Stomach (tissue), 4 donors: ENCODE results near the gene VWA2.

Experiments
- EP300 ChIP-seq: sonication (generic); formaldehyde crosslinking; IDR thresholded peaks from one replicate; pipeline ENCODE4 v1.6.1; 2017; ENCODE audit warnings: antibody characterized with exemption
- POLR2A ChIP-seq, 4 donors: fragments of 450-650 bp; IDR thresholded peaks; one replicate each; pipeline ENCODE4 v1.6.1; 2016; ENCODE audit warnings: antibody characterized with exemption in 4 of 4, control low read depth in 2 of 4, mild to moderate bottlenecking in 1 of 4, moderate library complexity in 1 of 4
- TF ChIP-seq, protein P1 (sequence below), 7 experiments: fragments of 450-650 bp in 4 of 7; fragments of 200-600 bp in 3 of 7; sonication (generic) in 3 of 7; IDR thresholded peaks; one replicate each; pipeline ENCODE4 v1.5.1; 2016 to 2019; ENCODE audit warnings: antibody characterized with exemption in 7 of 7, control low read depth in 2 of 7, mild to moderate bottlenecking in 1 of 7

DNA sequence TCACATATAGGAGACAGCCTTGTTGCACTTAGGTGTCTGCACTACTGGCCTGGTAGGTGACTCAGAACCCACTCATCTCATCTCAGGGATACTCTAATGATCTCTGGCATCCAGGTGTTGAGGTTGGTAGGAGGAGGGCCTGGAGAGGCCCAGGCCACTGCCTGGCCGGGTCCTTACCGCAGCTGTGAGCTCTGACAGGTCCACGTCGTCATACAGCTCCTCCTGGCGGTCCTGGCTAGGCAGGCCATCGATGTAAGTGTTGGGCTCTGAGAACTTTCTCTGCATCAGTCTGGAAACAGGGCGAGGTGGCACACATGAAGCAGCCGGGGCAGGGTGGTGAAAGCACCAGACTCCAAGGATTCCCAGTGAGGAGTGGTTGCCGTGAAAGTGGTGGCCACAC, 62.1 kb downstream of the VWA2 start:
- no peak for TF ChIP-seq POLR2A (IDR thresholded peaks at IDR 0.05)
- TF ChIP-seq, protein P1, sequence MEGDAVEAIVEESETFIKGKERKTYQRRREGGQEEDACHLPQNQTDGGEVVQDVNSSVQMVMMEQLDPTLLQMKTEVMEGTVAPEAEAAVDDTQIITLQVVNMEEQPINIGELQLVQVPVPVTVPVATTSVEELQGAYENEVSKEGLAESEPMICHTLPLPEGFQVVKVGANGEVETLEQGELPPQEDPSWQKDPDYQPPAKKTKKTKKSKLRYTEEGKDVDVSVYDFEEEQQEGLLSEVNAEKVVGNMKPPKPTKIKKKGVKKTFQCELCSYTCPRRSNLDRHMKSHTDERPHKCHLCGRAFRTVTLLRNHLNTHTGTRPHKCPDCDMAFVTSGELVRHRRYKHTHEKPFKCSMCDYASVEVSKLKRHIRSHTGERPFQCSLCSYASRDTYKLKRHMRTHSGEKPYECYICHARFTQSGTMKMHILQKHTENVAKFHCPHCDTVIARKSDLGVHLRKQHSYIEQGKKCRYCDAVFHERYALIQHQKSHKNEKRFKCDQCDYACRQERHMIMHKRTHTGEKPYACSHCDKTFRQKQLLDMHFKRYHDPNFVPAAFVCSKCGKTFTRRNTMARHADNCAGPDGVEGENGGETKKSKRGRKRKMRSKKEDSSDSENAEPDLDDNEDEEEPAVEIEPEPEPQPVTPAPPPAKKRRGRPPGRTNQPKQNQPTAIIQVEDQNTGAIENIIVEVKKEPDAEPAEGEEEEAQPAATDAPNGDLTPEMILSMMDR (IDR thresholded peaks at IDR 0.05): no peak
- no peak for TF ChIP-seq EP300
